A673 (cell line): Measurements from ENCODE around the gene C2orf81.

Experiments used
- EZH2 ChIP-seq: fragments of 200-600 bp; sonication (generic); IDR thresholded peaks from 2 replicates; pipeline ENCODE4 v1.6.1; 2017; ENCODE audit warnings: borderline replicate concordance, low read depth, mild to moderate bottlenecking, mixed read lengths, antibody characterized with exemption, low read length; ENCODE audit not compliant: poor library complexity, severe bottlenecking
- TF ChIP-seq, protein P1 (sequence below): fragments of 300-800, 200-600 bp; sonication (generic); conservative IDR thresholded peaks from 2 replicates; pipeline ENCODE4 v1.5.1; 2017; ENCODE audit warnings: low read depth, mild to moderate bottlenecking, antibody characterized with exemption, low read length, moderate library complexity, mixed read lengths

DNA sequence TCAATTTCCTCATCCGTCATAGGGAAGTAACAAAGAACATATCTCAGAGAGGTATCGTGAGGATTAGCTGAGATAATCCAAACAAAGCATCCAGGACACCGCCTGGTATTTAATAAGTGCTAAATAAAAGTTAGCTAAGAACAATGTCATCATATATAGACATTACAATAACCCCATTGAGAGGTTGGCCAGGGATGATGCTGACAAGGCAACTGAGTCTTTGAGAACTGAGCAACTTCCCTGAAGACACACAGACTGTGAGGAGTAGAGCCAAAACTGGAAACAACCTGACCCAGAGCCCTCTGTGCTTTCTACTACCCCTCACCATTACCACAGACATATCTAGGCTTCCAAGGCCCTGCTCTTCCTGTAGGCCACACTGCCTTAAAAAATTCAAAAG, 39.7 kb downstream of the C2orf81 start:
- TF ChIP-seq, protein P1, sequence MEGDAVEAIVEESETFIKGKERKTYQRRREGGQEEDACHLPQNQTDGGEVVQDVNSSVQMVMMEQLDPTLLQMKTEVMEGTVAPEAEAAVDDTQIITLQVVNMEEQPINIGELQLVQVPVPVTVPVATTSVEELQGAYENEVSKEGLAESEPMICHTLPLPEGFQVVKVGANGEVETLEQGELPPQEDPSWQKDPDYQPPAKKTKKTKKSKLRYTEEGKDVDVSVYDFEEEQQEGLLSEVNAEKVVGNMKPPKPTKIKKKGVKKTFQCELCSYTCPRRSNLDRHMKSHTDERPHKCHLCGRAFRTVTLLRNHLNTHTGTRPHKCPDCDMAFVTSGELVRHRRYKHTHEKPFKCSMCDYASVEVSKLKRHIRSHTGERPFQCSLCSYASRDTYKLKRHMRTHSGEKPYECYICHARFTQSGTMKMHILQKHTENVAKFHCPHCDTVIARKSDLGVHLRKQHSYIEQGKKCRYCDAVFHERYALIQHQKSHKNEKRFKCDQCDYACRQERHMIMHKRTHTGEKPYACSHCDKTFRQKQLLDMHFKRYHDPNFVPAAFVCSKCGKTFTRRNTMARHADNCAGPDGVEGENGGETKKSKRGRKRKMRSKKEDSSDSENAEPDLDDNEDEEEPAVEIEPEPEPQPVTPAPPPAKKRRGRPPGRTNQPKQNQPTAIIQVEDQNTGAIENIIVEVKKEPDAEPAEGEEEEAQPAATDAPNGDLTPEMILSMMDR = no peak
- no peak for TF ChIP-seq EZH2
